T-helper 9 cell (primary cell): ENCODE results near the gene SMTNL1.
A peak's percentile ranks its signal among the peaks of the same experiment; 100 is the strongest.
"Not testable (repeated sequence)": the region's sequence is repeated elsewhere in the genome, so short reads cannot be mapped to it uniquely, and the experiment has no call there.

Experiments used
- DNase-seq: peaks from one replicate; pipeline ENCODE4 v3.0.0-alpha.2; 2020

Gene SMTNL1

GRCh38 chr11:57508341-57509170 is 28.8 kb upstream of the SMTNL1 start:
- no peak for DNase-seq

DNA sequence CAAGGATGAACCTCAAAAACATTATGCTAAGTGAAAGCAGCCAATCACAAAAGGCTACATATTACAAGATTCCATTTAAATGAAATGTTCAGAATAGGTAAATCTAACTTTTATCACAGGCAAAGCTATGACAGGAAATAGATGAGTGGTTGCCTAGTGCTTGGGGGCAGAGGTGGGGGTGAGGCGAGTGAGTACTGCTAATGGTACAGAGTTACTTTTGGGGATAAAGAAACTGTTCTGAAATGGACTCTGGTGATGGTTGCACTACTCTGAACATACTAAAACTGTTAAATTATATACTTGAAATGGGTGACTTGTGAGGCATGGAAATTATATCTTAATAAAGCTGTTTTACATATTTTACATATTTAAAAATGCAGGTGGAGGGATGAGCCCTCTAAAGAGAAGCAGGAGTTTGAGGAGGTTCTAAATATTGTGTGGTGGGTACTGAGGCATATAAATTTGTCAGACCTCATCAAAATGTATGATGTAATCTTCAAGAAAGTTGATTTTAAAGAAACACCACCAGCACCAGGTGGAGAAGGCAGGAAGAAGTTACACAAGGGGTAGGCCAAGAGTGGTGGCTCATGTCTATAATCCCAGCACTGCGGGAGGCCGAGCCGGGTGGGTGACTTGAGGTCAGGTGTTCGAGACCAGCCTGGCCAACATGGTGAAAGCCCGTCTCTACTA is 25.5 kb upstream of the SMTNL1 start:
- no peak for DNase-seq

GRCh38 chr11:57512646-57513451 is 24.5 kb upstream of the SMTNL1 start:
- no peak for DNase-seq

DNA sequence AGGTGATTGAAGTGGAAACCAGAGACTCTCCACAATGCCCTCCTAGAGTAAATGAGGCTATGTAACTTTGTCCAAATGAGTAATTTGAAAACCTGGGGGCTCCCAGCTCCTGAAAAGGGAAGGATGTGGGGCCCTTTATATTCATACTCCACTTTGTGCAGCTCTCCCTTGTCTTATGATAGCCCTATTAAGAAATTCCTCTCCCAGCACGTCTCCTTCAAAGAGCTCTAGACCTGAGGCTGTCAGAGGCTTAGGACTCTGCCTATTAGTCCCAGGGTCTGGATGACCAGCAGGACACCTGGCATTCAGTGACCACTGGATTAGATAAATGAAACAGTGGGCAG is 24.0 kb upstream of the SMTNL1 start:
- no peak for DNase-seq

DNA sequence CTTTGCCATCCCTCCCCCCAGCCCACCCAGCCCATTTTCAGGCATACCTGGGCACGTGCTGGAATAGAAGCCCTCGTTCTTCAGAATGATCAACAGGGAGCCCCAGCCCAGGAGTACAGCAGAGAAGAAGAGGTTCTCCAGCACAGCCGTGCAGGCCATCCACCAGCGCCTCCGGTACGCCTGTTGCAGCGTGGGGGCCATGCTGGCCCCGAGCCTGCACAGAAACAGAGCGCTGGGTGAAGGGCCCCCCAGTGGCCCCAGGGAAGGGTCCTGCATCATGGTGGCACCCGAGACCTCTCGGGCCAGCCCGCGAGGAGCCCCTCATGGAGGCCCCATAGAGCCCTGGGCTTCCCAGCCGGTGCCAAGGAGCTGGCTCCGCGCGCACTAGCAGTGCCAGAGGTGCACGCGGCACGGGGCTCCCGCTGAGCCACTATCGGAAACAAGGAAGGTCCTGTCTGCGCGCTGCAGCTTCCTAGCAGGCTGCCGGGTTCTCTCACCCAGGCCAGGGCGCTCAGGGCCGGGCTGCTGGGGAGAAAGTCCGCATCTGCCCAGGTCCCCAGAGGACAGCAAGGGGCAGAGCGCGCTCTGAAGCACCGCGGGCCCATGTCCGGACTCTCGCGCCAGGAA is 23.4 kb upstream of the SMTNL1 start:
- DNase-seq: peak; percentile 9

DNA sequence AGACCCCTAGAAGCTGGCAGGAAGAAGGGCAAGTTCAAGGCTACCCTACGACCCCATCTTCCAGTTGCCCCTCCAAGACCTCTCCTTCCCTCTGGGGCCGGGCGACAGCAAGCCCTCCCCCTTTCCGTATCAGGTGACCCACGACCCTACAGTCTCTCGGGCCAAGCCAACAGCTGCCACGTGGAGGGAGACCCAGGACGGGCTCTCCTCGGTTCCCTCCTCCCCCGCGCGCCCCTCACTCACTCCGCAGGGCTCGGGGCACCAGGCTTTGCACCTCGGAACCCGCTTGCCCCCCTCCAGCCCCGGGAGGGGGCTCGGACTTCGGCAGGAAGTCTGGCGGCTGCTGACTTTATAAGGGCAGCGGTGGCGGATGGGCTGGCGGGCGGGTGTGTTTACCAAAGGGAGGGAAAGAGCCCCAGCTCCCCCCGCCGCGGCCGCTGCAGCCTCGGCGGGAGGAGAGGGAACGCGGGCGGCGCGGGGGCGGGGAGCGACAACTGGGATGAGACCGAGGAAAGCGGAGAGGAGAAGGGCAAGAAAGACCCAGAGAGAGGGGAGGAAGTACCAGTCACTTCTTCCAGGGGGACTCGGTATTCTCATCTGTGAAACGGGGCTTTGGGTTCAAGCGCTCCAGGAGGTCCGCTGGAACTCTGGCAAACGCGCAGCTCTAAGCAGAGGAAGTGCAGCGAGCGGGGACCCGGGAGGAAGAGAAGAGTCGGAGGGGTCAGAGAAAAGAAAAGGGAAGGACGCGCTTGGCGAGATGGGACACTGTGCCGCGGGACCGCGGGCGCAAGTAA is 22.7 kb upstream of the SMTNL1 start:
- DNase-seq: peak; percentile 39

DNA sequence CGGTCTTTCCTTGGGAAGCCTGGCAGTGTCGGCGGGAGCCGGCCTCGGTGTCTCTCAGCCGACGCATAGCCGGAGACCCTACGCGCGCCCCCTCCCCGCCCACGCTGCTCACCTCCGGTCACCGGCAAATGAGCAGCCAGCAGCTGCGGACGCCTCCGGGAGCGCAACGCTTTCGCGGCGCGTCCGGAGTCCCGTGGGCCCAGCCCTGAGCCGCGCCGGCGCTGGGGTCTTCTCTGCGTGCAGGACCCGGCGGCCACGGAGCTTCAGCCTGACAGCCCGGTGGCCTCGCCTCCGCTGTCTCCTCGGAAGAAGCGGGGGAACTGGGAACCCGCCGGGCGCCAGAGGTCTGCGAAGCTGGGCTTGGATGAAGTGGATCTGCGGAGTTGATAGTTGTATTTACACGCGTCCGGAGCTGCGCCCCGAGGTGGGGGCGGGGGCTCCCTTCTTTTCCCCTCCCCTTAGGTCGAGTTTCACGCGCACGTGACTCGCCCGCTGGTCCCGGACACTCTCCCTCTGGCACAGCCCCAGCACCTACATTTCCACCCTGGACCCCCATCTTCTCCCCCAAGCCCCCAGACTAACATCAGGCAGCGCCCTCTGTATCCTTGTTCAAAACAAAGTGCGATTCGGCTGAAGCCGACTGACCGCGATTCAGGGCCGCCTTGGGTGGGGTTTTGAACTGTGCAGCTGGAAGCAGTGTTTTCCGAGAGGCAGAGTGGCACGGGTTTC is 21.9 kb upstream of the SMTNL1 start, which contains the start of gene SLC43A1:
SLC43A1 (minus strand) TSS at position 371 of the 729 bp plus-strand sequence. CDS start 1,591 bp downstream, outside the sequence.
- DNase-seq: peak; percentile 5

GRCh38 chr11:57516061-57516443 is 21.3 kb upstream of the SMTNL1 start:
- no peak for DNase-seq

DNA sequence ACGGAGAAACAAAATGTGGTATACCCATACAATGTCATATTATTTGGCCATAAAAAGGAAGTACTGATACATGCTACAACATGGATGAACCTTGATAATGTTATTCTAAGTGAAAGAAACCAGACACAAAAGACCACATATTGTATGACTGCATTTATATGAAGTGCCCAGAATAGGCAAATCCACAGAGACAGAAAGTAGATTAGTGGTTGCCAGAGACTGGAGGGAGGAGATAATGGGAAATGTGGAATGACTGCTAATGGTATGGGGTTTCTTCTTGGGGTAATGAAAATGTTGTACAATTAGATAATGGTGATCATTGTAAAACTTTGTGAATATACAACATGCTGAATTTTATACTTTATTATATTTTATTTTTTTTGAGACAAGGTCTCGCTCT is 16.3 kb upstream of the SMTNL1 start:
- no peak for DNase-seq

GRCh38 chr11:57523419-57523818 is 14.0 kb upstream of the SMTNL1 start:
- no peak for DNase-seq

DNA sequence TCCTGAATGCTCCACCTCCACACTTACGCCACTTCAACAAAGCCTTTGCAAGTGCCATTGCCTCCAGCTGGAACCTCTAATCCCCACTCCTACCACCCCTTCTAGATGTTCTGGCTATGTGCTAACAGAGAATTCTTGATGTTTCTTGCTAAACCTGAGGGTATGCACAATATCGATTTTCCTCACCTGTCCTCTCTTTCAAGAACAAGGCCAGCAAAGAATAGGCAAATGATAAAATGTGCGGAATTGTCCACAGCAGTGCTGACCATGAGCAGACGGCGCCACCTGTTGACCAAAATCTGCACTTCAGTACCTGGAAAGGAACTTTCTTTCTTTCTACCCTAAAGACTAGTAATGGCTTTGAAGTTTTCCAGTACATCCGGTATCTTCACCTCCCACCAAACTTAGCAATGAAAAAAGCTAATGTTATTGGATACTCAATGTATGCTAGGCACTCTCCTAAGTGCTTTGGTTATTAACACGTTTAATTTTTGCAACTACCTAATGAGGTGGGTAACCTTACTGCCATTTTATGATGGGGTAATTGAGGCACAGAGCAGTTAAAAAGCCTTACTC is 10.3 kb upstream of the SMTNL1 start:
- DNase-seq: peak; percentile 76

- DNase-seq: no peak
These were observed 8.4 kb upstream of the SMTNL1 start for GRCh38 chr11:57529012-57529411.

GRCh38 chr11:57530215-57530595 is 7.2 kb upstream of the SMTNL1 start:
- DNase-seq: no peak

DNA sequence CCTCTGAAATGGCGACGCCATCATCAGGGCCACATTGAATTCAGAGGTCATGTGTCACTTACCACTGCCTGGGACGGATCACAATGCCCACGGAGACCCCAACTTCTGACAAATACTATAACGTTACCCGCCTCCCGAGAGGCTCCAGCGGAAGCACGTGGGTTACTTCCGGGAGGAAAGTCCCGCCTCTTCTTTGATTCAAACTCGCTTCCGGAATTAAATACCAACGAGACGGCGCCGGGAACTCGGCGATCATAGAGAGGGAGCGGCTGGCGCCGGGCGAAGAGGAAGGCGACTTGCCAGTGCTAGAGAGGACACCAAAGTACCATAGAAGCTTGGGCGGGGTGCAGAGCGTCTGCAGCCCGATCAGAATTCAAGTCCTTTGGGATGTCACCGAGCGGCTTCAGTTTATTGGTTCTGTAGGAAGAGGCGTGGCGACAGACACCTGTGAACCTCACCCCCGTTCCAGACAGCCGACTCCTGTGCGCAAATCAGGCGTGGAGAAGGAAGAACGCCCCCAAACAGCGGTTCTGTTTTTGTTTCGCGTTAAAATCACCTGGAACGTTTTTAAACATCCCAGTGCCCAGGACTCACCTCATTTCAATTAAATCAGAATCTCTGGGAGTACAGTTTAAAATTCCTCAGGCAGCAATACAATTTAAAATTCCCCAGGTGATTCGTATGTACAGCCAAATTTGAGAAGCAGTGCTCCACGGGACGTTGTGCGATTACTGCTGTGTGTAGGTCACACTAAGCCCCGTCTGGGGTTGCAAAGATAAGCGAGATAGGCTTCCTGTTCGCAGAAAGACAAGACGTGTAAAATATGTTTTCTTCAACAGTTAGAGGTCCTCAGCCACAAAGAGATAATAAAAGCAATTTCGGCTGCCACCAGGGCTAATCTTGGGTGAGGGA is 6.5 kb upstream of the SMTNL1 start, which contains the start of gene TIMM10:
TIMM10 (minus strand) TSS at position 159 of the 912 bp plus-strand sequence. CDS start 565 bp downstream, outside the sequence.
- DNase-seq: peak; percentile 79

DNA sequence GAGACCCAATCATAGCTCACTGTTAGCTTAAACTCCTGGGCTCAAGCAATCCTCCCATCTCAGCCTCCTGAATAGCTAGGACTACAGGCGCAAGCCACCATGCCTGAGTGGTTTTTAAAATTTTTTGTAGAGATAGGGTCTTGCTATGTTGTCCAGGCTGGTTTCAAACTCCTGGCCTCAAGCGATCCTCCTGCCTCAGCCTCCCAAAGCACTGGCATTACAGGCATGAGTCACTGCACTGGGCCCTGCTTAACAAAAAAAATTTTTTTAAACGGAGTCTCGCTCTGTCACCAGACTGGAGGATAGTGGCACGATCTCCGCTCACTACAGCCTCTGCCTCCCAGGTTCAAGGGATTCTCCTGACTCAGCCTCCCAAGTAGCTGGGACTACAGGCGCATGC is 2.9 kb upstream of the SMTNL1 start:
- not testable (repeated sequence) for DNase-seq

DNA sequence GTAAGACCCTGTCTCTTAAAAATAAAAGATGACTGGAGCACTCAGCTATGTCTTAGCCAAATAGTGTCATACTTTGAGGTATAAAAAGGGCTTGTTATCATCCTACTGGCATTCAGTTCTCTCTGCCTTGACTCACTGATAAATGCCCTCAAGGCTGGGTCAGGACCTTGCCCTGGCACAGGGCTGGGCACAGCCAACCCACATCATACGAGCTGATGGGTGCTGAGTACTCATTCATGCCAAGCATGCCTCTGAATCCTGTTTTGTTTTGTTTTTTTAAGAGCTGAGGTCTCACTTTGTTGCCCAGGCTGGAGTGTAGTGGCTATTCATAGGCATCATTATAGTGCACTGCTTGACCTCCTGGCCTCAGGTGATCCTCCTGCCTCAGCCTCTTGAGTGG is 1.9 kb downstream of the SMTNL1 start:
- no peak for DNase-seq

DNA sequence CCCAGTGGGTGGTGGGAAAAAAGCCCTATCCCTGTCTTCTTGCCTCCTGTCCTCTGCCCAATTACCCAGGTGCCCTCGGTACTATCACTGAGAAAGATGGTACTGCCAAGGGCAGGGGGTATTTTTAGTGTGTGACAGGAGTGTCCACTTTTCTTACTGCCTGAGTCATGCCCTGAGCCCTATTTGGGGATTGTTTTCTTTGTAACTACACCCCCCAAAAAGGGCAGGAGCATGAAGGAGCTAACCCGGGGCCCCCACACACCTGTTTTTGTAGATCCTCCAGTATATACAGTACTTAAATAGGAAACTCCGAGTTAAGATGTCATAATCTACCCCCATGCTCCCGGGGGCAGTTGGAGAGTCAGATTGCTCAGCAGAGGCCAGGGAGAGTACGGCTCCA is 3.8 kb downstream of the SMTNL1 start:
- no peak for DNase-seq

DNA sequence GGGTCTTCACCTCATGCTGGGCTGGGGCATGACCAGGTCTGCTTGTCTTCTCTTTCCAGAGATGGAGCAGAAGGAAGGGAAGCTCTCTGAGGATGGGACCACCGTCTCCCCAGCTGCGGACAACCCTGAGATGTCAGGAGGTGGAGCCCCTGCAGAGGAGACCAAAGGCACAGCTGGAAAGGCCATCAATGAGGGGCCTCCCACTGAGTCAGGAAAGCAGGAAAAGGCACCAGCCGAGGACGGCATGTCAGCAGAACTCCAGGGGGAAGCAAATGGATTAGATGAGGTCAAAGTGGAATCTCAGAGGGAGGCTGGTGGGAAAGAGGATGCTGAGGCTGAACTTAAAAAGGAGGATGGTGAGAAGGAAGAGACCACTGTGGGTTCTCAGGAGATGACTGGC is 5.2 kb downstream of the SMTNL1 start:
- DNase-seq: no peak

DNA sequence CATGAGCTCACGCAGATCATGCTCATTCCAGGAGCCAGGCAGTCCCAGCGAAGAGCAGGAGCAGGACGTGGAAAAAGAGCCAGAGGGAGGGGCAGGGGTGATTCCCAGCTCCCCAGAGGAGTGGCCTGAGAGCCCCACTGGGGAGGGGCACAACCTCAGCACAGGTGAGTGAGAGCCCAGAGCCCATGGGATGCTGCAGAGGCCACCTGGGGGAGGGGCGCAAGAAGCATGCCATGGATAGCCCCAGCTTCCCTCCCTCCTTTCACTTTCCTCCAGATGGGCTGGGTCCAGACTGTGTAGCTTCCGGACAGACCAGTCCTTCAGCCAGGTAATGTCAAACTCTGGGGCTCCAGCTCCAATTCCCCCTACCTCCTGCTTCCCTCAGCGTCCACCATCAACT is 6.2 kb downstream of the SMTNL1 start:
- no peak for DNase-seq

DNA sequence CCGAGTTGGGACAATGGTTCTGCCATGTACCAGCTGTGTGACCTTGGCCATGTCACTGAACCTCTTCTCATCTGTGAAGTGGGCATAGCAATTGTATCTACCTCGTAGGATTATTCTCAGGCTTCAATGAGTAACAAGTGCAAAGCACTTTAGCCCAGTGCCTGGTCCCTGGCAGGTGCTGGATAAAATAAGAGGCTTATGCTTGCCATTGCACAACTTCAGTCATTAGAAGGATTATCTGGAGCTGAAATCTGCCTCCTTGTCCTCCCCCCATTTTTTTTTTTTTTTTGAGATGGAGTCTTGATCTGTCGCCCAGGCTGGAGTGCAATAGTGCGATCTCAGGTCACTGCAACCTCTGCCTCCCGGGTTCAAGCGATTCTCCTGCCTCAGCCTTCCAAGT is 7.2 kb downstream of the SMTNL1 start:
- DNase-seq: no peak
